ENCODE data around the gene HMGXB3. TPM values are rescaled to one million over a fixed set of nuclear protein-coding genes. Genes with fewer than 3 reads are reported as not detected.

HMGXB3 gene
- total RNA-seq, 2 experiments from 2014 or later = 27.4 to 29.3 TPM

DNA sequence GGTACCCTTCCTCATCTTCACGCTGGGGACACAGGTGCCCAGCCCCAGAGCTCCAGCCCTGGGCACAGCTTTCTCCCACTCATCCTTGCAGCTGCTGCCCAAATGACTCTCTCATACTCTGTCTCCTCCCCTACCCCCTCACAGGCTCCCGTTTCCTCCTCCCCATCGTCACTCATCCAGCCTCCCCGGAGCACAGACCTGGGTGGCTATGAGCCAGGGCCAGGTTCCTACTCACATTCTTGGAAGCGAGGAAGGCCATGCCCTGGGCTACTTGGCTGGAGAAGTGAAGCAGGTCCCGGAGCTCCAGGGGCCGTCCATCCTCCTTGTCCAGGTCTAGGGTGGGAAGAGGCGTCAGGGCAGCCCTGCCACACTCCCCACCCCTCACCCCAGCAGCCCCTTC is 56.5 kb downstream of the HMGXB3 start:
- CTCF ChIA-PET = no interaction called here
- intact Hi-C loops (cut with DNase I, micrococcal nuclease) = no loop called here
- H3K4me1 Mint-ChIP-seq (ENCODE audit: low read depth) = no peaks in the 10 kb centered on the region
- Histone ChIP-seq H3K36me3 (ENCODE audit: insufficient read depth, low read length) (peaks cover 27% of the 10 kb centered on the region), H3K4me1 (ENCODE audit: insufficient read depth, low read length) (no peaks in the 10 kb centered on the region), H3K27me3 (ENCODE audit: control insufficient read depth in 1 of 2, insufficient read depth in 2 of 2, low read length in 2 of 2) (no peaks in the 10 kb centered on the region), H3K4me3 (ENCODE audit: low read length) (no peak overlapping the region), H3K9me3 (ENCODE audit: control insufficient read depth in 1 of 2, insufficient read depth in 1 of 2, low read length in 2 of 2) (no peaks in the 10 kb centered on the region), H3K27ac (ENCODE audit: low read depth in 1 of 2, low read length in 2 of 2) (no peak overlapping the region)
- DNase-seq (no peak), ATAC-seq (ENCODE audit: poor library complexity) (no peak)
- TF ChIP-seq, protein P1, sequence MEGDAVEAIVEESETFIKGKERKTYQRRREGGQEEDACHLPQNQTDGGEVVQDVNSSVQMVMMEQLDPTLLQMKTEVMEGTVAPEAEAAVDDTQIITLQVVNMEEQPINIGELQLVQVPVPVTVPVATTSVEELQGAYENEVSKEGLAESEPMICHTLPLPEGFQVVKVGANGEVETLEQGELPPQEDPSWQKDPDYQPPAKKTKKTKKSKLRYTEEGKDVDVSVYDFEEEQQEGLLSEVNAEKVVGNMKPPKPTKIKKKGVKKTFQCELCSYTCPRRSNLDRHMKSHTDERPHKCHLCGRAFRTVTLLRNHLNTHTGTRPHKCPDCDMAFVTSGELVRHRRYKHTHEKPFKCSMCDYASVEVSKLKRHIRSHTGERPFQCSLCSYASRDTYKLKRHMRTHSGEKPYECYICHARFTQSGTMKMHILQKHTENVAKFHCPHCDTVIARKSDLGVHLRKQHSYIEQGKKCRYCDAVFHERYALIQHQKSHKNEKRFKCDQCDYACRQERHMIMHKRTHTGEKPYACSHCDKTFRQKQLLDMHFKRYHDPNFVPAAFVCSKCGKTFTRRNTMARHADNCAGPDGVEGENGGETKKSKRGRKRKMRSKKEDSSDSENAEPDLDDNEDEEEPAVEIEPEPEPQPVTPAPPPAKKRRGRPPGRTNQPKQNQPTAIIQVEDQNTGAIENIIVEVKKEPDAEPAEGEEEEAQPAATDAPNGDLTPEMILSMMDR (IDR thresholded peaks at IDR 0.05) = no peak
- peaks cover 32% of the 10 kb centered on the region for H3K36me3 Mint-ChIP-seq (ENCODE audit: low read depth)
- no peak overlapping the region for H3K4me3 Mint-ChIP-seq
- POLR2A ChIA-PET = no interaction called here
- H3K9me3 Mint-ChIP-seq = no peaks in the 10 kb centered on the region
- H3K27ac Mint-ChIP-seq = no peak overlapping the region
- no peaks in the 10 kb centered on the region for H3K27me3 Mint-ChIP-seq

DNA sequence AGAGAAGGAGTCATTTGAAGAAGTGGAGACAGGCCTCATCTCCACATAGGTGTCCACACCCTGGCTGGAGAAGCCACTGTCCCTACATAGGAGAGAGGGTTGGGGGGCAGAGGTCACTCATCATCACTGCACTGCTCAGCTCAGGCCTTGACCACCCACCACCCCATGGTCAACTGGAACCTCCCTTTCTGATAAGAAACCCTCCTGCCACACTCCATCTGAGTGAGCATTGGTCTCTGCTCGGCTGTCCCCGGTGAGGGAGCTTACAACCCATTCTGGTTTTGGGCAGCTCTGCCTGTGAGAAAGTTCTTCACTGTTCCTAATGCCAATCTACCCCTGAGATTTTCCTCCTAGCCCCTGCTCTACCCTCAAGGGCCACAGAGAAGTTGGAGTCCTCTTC is 57.0 kb downstream of the HMGXB3 start:
- H3K4me3 Mint-ChIP-seq = no peak overlapping the region
- no peaks in the 10 kb centered on the region for H3K27me3 ChIP-seq (ENCODE audit: control insufficient read depth in 1 of 2, insufficient read depth in 2 of 2, low read length in 2 of 2)
- H3K4me3 ChIP-seq (ENCODE audit: low read length) = no peak overlapping the region
- H3K27ac Mint-ChIP-seq = no peak overlapping the region
- peaks cover 27% of the 10 kb centered on the region for H3K36me3 Mint-ChIP-seq (ENCODE audit: low read depth)
- ChIA-PET POLR2A (interaction anchor here (0.6 kb wide), 1 partner anchor 10 kb away, joined by 3 read pairs; no protein-coding TSS in a partner anchor), CTCF (no interaction called here)
- intact Hi-C loops (cut with DNase I, micrococcal nuclease) = no loop called here
- H3K4me1 Mint-ChIP-seq (ENCODE audit: low read depth) = no peaks in the 10 kb centered on the region
- H3K36me3 ChIP-seq (ENCODE audit: insufficient read depth, low read length) = peaks cover 22% of the 10 kb centered on the region
- H3K4me1 ChIP-seq (ENCODE audit: insufficient read depth, low read length) = no peaks in the 10 kb centered on the region
- no peak for ATAC-seq (ENCODE audit: poor library complexity)
- TF ChIP-seq, protein P1 (IDR thresholded peaks at IDR 0.05) = no peak
- H3K27me3 Mint-ChIP-seq = no peaks in the 10 kb centered on the region
- H3K9me3 Mint-ChIP-seq = no peaks in the 10 kb centered on the region
- H3K9me3 ChIP-seq (ENCODE audit: control insufficient read depth in 1 of 2, insufficient read depth in 1 of 2, low read length in 2 of 2) = no peaks in the 10 kb centered on the region
- DNase-seq = no peak
- H3K27ac ChIP-seq (ENCODE audit: low read depth in 1 of 2, low read length in 2 of 2) = no peak overlapping the region

DNA sequence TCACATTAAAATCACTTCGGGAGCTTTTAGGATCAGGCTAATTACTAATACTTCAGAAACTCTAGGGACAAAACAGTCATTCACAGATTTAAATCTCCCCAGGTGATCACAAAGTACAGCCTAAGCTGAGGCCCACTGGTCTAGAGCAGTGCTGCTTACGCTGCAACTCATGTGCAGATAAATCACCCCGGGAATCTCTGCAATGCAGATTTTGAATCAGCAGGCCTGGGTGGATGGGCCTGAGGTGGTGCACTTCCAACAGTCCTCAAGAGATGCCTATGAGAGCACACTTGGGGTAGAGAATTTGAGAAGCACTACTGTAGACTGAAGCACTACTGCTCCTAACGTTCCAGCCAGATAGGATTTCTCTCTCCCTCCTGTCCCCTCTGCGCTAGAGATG is 57.5 kb downstream of the HMGXB3 start:
- H3K36me3 Mint-ChIP-seq (ENCODE audit: low read depth) = peaks cover 23% of the 10 kb centered on the region
- CTCF ChIA-PET = no interaction called here
- Histone ChIP-seq H3K4me1 (ENCODE audit: insufficient read depth, low read length) (no peaks in the 10 kb centered on the region), H3K9me3 (ENCODE audit: control insufficient read depth in 1 of 2, insufficient read depth in 1 of 2, low read length in 2 of 2) (no peaks in the 10 kb centered on the region), H3K36me3 (ENCODE audit: insufficient read depth, low read length) (peaks cover 17% of the 10 kb centered on the region), H3K4me3 (ENCODE audit: low read length) (no peak overlapping the region), H3K27me3 (ENCODE audit: control insufficient read depth in 1 of 2, insufficient read depth in 2 of 2, low read length in 2 of 2) (no peaks in the 10 kb centered on the region), H3K27ac (ENCODE audit: low read depth in 1 of 2, low read length in 2 of 2) (no peak overlapping the region)
- TF ChIP-seq, protein P1 (IDR thresholded peaks at IDR 0.05) = no peak
- no peaks in the 10 kb centered on the region for H3K9me3 Mint-ChIP-seq
- no peaks in the 10 kb centered on the region for H3K4me1 Mint-ChIP-seq (ENCODE audit: low read depth)
- intact Hi-C loops (cut with DNase I, micrococcal nuclease) = no loop called here
- POLR2A ChIA-PET = interaction anchor here (0.6 kb wide), 1 partner anchor 10 kb away, joined by 3 read pairs; no protein-coding TSS in a partner anchor
- H3K27me3 Mint-ChIP-seq = no peaks in the 10 kb centered on the region
- H3K4me3 Mint-ChIP-seq = no peak overlapping the region
- no peak for DNase-seq
- ATAC-seq (ENCODE audit: poor library complexity) = no peak
- no peak overlapping the region for H3K27ac Mint-ChIP-seq

Measured in CD4-positive, alpha-beta T cell (primary cell).